Measurements from ENCODE around the gene SEC24B.

DNA sequence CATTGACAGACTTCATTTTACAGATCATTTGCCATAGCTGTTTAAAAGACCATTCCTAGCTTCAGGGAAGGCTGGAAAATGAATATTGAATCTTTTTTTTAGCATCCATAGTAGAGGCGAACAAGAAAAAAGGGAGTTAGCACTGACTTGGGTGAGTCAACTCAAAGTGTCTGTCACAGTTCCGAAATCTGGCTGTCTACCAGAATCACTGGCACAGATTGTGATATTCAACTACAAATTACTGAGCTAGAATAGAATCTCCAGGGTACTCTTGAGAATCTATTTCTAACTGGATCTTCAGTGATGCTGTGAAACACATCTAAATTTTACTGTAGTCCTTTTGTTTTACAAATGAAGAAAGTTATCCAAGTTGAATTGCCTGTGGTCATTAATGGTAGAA is 31.5 kb downstream of the SEC24B start:
- TF ChIP-seq TAF1 (IDR thresholded peaks at IDR 0.05; ENCODE audit: borderline replicate concordance, insufficient read depth, low read length) (no peak), SIN3A (IDR thresholded peaks at IDR 0.05; ENCODE audit: borderline replicate concordance, insufficient read depth, low read length) (no peak), POLR2AphosphoS5 (IDR thresholded peaks at IDR 0.05; ENCODE audit: low read depth, low read length) (no peak)

Measured in PFSK-1 (cell line).